HG03280 (cell line): ENCODE data around the gene NT5DC1.

Experiments
- ATAC-seq: cut with Tn5 transposase; IDR thresholded peaks from one replicate; pipeline ENCODE4 v1.9.1; 2021; ENCODE audit warnings: mild to moderate bottlenecking, moderate library complexity; ENCODE audit not compliant: unreplicated experiment

NT5DC1 gene

DNA sequence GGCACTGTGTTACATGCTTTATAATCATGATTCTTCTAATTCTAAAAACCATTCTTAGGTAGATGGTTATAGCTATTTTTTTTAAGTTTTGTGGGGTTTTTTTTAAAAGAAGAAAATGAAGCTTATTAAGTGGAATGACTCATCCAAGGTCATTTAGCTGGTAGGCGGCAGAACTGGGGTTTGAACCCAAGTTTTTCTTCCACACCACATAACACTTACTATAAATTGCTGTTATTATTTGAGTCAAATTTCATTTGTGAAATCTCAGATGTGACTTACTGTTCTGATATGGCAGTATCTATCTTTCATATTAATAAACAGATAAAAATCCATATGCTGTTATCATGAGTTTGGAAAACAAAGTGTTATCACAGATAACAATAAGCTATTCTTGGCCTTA is 35.7 kb downstream of the NT5DC1 start:
- ATAC-seq = no peak

DNA sequence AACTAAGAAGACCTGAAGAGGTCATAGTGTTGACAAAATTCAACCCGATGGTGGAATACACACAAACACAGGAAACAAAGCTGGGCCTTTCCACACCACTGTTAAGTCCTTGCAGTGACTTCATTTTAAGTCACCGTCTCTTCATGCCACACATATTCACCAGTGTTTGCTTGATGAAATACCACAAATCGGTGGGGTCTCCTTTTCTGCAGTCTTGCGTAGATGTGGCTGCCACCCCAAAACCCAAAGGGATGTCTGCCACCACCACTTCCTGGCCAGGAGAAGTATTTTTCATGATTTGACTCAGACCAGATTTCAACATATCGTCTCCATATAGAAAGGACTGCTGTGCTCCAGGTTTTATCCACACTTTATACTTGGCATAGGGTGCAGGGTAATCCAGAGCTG is 36.3 kb downstream of the NT5DC1 start:
- no peak for ATAC-seq

DNA sequence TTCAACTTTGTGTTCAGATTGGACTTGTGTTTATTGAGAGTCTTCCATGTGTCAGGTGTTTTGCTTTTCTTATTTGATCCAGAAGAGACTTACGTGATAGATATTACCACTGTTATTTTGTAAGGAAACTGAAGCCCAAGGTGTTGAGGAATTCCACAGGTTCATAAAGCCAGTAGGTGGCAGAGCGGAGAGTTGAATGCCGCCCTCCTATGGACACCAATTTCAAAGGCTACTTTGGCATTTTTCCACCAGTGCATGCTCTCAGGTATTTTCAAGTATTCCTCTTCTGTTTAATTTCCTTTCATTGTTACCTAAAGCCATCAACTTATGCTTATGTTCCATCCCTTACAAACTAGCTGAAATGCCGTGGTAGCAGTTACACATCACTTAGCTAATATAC is 39.3 kb downstream of the NT5DC1 start:
- no peak for ATAC-seq

DNA sequence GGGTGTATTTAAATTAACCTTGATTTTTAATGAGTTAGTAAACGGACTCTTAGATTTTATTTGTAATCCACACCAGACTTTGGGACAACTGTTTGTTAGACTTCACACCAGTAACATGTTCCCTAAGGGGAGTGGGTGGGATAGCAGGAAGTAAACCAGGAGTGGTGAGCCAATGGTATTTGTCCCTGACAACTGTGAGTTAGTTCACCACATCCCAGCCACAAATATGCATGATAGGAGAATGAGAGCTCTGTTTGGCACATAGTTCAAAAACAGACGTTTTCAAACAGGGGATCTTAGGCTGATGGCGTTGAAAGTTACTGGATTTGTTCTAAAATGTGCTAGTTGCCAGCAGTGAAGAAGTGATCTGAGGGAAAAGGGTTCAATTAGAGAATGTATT is 44.0 kb downstream of the NT5DC1 start:
- ATAC-seq = no peak

DNA sequence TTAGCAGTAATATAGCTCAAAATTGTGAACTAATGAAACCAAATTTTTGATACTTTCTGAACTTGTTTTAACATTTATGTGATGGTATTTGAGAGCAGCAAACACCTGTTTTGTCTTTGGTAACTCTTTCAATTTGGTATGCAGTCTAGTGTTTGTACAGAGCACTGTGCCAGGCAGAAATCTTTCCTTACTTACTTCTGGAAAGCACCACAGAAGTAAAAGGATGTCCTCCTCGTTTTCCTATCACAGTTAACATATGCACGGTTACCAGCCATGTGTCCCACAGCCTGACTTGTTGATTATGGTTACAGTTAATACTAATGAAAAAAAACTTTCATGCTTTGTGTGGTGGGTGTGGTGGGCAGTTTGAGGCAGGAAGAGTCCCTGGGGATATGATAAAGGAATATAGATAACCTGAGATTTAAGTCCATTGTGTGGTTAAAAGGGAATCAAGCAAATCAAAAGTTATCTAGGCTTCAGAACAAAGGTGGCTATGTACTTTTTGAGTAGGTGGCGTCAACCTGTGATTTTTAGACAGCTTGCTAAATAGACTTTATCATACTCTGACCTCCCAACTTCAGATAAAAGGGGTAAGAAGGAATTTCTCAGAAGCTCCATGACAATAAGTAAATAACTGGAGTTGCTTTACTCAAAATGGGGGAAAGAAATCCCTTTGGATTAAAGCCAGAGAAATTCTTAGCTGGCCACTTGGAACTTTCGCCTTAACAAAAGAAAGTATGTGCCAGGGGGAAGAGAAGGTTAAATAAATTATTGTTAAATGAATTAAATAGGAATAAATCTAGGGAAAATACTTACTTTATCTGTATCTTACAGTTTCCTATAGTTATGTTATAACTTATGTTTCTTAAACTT is 45.4 kb downstream of the NT5DC1 start:
- no peak for ATAC-seq

DNA sequence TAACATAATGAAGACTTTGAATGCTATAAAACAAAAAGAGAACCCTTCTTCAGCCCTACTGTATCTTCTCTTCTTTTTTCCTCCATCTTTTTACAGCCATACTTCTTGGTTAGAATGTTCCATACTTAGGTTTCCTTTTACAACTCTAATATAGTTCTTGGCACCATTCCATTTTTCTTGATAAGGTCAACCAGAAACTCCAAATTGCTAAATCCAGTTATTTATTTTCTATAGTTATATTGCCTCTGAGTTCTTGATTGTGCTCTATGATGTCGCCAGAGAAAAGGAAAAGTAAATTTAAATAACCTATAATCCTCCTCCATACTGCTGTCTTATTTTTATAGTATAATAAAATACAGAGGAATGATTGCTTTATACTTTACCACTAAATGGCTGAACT is 52.0 kb downstream of the NT5DC1 start:
- ATAC-seq = no peak

DNA sequence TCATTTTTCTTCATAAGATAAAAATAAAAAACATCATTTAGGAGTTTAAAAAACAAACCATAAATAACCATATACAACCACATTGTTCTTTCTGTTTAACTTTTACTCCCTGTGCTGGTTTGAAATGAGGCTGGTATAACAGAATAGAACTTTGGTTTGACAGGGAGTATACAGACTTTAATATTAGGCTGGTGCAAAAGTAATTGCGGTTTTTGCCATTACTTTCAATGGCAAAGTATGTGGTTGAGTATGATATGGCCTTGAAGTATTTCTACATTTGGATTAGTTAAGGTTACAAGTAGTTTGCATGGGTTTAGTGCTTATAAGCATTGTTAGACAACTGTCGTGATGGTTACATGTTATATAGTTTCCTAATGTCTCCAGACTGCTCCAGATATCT is 54.2 kb downstream of the NT5DC1 start:
- no peak for ATAC-seq

DNA sequence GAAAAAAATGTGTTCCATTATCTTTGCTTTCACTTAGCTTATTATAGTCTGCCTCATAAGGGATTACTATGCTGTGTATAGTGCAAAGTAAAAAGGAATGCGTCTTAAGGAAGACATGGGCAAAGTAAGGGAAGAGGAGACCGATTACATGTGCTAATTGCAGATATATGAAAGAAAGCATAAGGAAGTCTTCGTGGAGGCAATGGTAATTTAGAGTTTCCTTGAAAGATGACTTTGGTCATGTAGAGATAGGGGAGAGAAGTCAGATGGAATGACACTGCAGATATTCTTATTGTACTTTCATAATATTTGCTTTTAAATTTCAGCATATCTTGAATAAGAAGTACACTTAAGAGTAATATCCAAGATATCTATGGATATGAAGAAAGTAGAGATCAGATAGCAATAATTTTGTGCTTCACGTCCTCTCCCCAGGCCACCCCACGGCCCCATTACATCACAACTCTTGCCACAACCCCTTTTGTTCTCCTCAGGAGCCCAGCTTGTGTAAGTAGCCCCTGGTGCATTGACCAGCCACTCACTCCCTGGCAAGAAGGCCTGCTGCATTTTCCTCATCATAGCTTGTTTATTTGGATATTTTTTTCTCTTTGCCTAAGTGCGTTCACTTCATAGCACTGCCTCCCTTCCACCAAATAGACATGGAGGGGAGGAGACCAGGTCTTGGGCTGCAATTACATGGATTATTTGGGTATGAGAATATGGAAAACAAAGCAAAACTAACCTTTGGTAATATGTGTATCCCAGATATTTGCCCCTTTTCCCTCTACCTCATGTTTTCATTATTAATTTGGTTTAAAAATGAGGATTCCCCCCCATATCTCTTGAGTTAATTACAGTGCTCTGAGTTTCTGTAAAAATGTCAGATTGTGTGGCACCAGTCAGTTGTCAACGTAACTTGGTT is 56.0 kb downstream of the NT5DC1 start:
- no peak for ATAC-seq

DNA sequence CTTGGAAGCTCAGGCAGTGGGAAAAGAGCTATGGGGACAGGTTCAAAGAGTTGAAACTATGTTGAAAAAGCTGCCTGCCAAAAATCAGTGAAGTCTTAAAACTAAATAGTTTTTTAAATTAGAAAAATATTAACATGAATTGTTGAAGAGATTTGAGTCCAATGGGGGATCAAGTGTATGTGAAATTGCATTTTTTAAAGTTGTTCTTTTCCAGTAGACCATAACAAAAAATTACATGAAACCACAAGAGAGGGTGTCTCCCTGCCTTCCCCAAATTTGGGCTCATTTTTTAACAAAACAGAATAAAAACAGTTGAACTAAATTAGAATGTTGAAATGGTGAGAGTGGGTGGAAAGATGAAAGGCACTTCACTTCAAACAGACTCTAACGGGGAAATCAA is 56.7 kb downstream of the NT5DC1 start:
- no peak for ATAC-seq

DNA sequence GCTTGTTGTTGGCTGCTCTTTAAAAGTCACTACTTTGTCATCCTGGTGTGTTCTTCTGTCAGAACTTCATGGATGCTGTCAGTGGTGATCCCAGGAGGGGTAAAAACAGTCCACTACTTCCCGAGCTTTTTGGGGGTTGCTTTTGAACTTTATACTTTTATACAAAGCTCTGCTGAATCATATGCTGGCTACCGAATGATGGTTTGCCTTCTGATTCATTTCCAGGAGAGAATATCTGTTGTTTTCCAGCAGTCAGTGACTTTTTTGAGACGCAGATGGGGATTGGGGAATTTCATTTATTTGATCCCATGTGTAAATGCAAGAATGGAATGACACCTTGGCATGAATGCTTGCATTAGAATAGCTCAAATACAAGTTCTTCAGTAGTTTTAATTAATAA is 58.0 kb downstream of the NT5DC1 start:
- ATAC-seq = no peak

DNA sequence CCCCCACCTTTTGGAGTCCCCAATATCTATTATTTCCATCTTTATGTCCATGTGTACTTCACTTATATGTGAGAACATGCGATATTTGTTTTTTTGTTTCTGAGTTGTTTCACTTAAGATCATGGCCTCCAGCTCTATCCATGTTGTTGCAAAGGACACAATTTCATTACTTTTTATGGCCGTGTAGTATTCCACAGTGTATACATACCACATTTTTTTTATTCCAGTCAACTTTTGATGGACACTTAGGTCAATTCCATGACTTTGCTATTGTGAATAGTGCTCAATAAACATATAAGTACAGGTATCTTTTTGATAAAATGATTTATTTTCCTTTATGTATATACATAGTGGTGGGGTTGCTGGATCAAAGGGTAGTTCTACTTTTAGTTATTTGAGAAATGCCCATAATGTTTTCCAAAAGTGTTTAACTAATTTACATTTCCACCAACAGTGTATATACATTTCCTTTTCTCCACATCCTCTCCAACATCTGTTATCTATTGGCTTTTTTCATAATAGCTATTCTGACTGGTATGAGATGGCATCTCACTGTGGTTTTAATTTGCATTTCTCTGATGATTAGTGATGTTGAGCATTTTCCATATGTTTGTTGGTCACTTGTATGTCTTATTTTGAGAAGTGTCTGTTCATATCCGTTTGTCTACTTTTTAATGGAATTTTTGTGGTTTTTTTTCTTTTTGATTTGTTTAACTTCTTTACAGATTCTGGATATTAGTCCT is 59.3 kb downstream of the NT5DC1 start:
- no peak for ATAC-seq

DNA sequence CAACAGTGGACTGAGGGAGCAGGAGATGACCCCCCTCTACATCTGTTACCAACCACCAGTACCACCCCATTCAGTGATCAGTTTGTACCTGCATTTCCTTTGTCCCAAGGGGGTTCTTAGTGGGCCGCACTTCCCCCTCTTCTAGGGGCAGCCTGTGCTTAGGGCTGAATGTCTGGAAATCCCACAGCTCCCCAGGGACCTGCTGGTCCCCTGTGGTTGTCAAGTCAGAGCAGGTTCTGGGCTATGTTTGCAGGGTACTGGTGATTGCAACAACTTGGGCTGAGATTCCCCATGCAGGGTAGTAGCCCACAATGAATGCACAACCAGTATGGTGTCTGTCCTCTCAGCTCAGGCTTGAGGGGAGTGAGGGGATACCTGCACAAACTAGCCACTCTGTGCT is 64.9 kb downstream of the NT5DC1 start:
- ATAC-seq = no peak

DNA sequence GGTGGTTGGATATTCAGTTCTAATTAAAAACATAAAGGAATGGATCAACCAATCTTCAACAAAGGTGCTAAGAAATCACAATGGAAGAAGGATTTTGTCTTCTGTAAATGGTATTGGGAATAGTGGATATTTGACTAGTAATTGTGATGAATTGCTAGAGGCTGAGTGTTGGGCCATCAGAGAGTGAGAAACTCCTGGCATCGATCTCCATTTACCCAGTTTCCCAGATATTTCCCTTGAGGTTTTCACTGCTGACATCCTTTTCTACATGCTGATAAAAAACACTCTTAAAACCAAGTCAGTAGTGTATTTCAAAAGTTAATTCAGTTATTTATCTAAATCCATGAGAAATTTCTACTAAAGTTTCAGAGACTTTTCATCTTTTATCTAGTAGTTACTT is 65.7 kb downstream of the NT5DC1 start:
- no peak for ATAC-seq

DNA sequence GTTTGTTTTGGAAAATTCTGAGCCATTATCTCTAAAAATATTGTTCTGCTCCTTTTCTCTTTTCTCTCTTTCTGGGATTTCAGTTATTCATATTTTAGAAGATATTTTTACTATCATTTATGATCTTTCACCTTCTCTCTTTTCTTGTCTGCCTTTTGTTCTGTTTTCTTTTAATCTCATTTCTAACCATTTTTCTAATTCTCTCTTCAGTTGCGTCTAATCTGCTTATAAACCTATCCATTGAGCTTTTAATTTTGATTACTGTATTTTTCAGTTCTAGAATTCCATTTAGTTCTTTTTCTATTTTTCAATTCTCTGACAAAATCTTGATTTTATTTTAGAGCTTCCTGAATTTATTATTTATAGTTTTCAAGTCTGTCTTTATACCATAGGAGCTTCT is 67.5 kb downstream of the NT5DC1 start:
- no peak for ATAC-seq

DNA sequence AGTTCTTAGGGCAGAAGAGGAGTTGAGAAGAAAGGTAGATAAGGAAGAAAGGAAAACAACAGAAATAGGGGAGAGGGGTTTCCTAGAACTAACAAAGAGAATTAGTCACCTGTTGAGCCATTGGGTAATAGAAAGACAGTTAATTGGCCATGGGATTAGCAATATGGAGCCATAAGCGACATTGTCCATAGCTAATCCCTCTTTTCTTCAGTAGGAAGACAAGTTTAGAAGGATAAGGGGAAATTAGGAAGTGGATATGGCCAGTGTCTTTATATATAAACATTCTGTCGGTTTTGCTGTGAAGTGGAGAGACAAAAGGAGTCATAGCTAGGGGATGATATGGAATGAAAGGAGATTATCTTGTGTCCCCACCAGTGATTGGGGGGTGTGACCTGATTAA is 69.2 kb downstream of the NT5DC1 start:
- no peak for ATAC-seq

DNA sequence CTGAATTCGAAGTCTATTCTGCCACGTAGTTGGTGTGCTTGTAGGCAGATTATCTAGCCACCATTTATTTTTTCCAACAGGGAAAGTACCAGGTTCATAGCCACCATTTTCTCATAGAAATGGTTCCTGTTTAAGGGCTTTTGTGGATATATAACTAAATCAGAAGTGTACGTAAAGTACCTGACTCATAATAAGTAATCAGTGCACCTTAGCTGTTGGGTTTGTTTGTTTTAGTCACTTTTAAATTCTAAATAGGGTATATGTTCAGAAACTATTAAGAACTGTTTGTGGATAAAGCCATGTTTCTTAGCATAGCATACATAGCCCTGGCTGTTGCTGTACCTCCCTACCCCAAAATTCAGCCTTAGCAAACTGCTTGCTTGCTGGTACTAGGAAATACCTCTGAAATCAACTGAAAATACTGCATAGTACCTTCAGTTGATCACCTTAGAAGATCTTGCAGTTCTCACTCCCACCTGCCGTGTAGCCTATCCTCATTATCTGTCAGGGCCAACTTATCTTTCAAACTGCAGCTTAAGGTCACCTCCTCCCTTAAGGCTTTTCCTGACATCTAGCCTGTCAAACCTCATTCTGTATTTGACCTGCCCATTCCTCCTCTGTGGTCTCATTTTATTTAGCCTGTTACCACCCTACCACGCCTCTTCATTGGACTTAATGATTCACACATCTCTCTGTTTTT is 69.9 kb downstream of the NT5DC1 start:
- ATAC-seq = no peak

DNA sequence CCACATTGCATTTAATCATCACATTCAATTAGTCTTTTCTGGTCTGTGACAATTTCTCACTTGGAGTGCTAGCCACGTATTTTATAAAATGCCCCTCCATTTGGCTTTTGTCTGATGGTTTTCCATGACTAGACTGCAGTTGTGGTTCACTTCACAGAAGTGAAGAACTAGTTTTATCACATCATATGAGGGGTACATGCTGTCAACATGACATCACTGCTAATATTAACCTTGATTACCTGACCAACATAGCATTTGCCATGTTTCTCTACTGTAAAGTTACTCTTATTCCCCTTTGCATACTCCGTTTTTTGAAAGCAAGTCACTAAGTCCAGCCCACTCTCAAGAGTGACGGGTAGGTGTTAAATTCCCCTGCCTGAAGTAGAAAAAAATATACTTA is 73.3 kb downstream of the NT5DC1 start:
- ATAC-seq = no peak

DNA sequence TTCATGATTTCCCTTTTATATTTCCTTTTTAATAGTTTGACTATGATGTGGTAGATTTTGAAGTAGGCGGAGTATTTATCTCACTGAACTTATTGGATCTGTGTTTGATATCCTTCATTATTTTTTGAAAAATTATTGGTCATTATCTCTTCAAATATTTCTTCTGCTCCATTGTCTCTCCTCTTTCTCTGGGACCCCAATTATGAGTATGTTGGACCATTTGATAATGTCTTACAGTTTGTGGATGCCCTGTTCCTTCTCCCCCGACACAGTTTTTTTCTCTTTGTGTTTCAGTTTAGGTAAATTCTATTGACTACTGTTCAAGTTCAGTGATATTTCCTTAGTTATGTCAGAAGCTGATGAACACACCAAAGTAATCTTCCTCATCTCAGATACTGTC is 74.7 kb downstream of the NT5DC1 start:
- ATAC-seq = no peak

DNA sequence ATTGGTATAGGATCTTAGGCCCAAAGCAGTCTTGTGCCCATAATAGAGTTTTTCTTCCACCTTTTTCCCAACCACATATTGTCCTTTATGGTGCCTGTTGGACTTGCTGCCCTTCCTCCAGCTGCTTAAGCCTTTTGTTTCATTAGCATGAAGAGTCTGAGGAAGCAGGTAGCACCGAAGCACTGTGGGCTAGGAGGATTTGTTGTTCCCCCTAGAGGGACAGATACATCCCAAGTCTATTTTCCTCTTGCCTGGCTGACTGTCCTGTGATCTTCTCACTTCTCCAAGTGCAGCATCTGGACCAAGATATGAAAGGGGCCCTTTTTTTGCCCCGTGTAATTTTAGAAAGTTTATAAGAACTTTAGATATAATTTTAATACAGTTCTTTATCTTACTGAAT is 75.9 kb downstream of the NT5DC1 start:
- no peak for ATAC-seq

DNA sequence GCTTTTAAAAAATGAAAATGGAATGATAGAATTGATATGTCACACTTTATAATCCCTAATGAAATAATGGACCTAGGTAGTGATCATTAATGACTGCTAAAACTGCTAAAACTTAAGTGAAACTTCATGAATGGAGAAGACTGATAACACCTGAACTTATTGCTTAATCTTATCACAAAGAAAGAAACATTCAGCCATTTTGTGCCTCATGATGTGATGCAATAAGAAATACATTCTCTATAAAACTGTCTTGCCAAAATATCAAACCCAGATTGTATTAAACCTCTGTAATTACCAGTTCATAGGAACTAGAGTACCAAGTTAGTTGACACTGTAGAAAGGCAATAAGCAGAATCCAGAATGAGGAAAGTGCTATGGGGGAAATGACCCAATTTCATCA is 79.7 kb downstream of the NT5DC1 start:
- ATAC-seq = no peak

DNA sequence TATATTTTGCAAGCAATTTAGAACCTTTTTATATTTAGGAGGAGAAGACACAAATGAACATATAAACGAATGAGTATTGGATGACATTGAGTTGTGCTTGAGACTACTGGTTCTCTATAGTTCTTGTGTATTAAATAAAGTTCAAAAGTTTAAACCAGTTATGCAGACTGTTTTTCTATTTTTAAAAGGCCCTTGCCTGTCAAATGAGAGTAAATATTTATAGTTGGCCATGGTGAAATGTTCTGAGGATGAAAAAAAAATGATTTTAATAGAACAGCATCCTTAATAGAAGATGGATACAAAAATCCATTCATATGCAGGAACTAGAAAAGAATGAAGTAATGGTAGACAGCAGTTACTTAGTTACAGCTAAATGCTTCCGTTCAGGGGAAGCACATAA is 88.8 kb downstream of the NT5DC1 start:
- no peak for ATAC-seq
